Stimulated activated CD8-positive, alpha-beta memory T cell treated with anti-CD3 and anti-CD28 coated beads, Interleukin-2, amount 100 ng/mL, for 48 hours (primary cell): ENCODE data around the gene KCNJ11.

Experiments
- DNase-seq, 2 donors: peaks; one replicate each; pipeline ENCODE4 v3.0.0-alpha.2; 2020; ENCODE audit warnings: low read depth in 2 of 2

KCNJ11 gene

GRCh38 chr11:17366495-17366894 lies 22.0 kb downstream of the KCNJ11 start:
- no peak for DNase-seq

GRCh38 chr11:17354601-17354991 lies 33.9 kb downstream of the KCNJ11 start:
- DNase-seq = peak; percentile 35 to 44

- DNase-seq = no peak
These were observed 34.4 kb downstream of the KCNJ11 start for GRCh38 chr11:17353821-17354600.

GRCh38 chr11:17352950-17353820 lies 35.3 kb downstream of the KCNJ11 start:
- peak; percentile 59 to 65 for DNase-seq

GRCh38 chr11:17351510-17352176 lies 36.8 kb downstream of the KCNJ11 start, which contains the start of gene NCR3LG1:
Gene NCR3LG1, plus strand, starts transcription at chr11:17351800. Its CDS starts 170 bp downstream, at chr11:17351970.
- DNase-seq = peak; percentile 36 to 39

GRCh38 chr11:17351172-17351509 lies 37.3 kb downstream of the KCNJ11 start:
- DNase-seq = no peak

GRCh38 chr11:17350455-17351171 lies 37.8 kb downstream of the KCNJ11 start:
- no peak for DNase-seq

- DNase-seq = no peak
These were observed 40.8 kb downstream of the KCNJ11 start for GRCh38 chr11:17347676-17348075.

GRCh38 chr11:17343907-17344306 lies 44.6 kb downstream of the KCNJ11 start:
- peak; percentile 21 to 29 for DNase-seq

- DNase-seq = no peak
These were observed 45.2 kb downstream of the KCNJ11 start for GRCh38 chr11:17343257-17343656.
